ENCODE results near the gene PKMYT1.

- TF ChIP-seq CTCF (conservative IDR thresholded peaks at IDR 0.05; ENCODE audit: low read depth, low read length): no peak
- no peak for TF ChIP-seq RCOR1 (IDR thresholded peaks at IDR 0.05; ENCODE audit: insufficient replicate concordance, low read length)
- no peak for TF ChIP-seq MAZ (IDR thresholded peaks at IDR 0.05; ENCODE audit: borderline replicate concordance, low read depth, low read length)
- no peak for TF ChIP-seq CEBPB (IDR thresholded peaks at IDR 0.05; ENCODE audit: low read depth, low read length)
- no peak for TF ChIP-seq POLR2A (IDR thresholded peaks at IDR 0.05; ENCODE audit: low read depth, low read length)
- no peak for TF ChIP-seq CHD1 (IDR thresholded peaks at IDR 0.05; ENCODE audit: low read depth, low read length)
- TF ChIP-seq MXI1 (IDR thresholded peaks at IDR 0.05; ENCODE audit: borderline replicate concordance, low read depth, low read length): no peak
- TF ChIP-seq RFX5 (IDR thresholded peaks at IDR 0.05; ENCODE audit: low read depth, low read length): no peak
- no peak for TF ChIP-seq BHLHE40 (IDR thresholded peaks at IDR 0.05; ENCODE audit: low read depth, low read length)
- TF ChIP-seq, protein P1, sequence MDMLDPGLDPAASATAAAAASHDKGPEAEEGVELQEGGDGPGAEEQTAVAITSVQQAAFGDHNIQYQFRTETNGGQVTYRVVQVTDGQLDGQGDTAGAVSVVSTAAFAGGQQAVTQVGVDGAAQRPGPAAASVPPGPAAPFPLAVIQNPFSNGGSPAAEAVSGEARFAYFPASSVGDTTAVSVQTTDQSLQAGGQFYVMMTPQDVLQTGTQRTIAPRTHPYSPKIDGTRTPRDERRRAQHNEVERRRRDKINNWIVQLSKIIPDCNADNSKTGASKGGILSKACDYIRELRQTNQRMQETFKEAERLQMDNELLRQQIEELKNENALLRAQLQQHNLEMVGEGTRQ (IDR thresholded peaks at IDR 0.05; ENCODE audit: low read depth, low read length): no peak
- TF ChIP-seq RAD21 (IDR thresholded peaks at IDR 0.05; ENCODE audit: low read length): no peak
Measured at GRCh38 chr16:3012828-3013420, 32.7 kb upstream of the PKMYT1 start, which contains the start of gene CLDN9.
